HepG2 (cell line): Measurements from ENCODE around the gene P3H2. TPM values are rescaled to one million over a fixed set of nuclear protein-coding genes. Genes with fewer than 3 reads are reported as not detected.

ENCODE experiments used
- FOXP4 ChIP-seq: sonication (generic); formaldehyde crosslinking; IDR thresholded peaks from 2 replicates; pipeline ENCODE4 v1.4.0; 2020; ENCODE audit warnings: missing genetic modification reagents
- NR2F2 ChIP-seq: IDR thresholded peaks from 2 replicates; pipeline ENCODE4 v1.6.1; 2012; ENCODE audit warnings: low read depth, inconsistent platforms, borderline replicate concordance
- PBX3 ChIP-seq: sonication (generic); formaldehyde crosslinking; IDR thresholded peaks from 2 replicates; pipeline ENCODE4 v1.8.1; 2023; ENCODE audit warnings: missing genetic modification reagents, inconsistent platforms, borderline replicate concordance
- PTBP1 ChIP-seq: fragments of 200-400 bp; formaldehyde crosslinking; IDR thresholded peaks from 2 replicates; pipeline ENCODE4 v1.6.1; 2018; ENCODE audit warnings: low read length, low read depth; ENCODE audit not compliant: poor library complexity, severe bottlenecking
- RFXAP ChIP-seq: sonication (generic); formaldehyde crosslinking; IDR thresholded peaks from 2 replicates; pipeline ENCODE4 v1.4.0; 2020; ENCODE audit warnings: missing genetic modification reagents, borderline replicate concordance
- SOX13 ChIP-seq, 3 experiments: fragments of 450-650 bp in 1 of 3; sonication (generic) in 1 of 3; formaldehyde crosslinking in 1 of 3; IDR thresholded peaks in 2 of 3; conservative IDR thresholded peaks in 1 of 3; 2 replicates each; pipeline versions ENCODE4 v1.5.0 to v1.6.1; 2016 to 2020; ENCODE audit warnings: antibody characterized with exemption in 1 of 3, mild to moderate bottlenecking in 1 of 3, missing compliant biosample characterization in 1 of 3, missing genetic modification reagents in 1 of 3, moderate library complexity in 1 of 3
- TBX2 ChIP-seq: sonication (generic); formaldehyde crosslinking; IDR thresholded peaks from 2 replicates; pipeline ENCODE4 v1.5.0; 2020; ENCODE audit warnings: missing genetic modification reagents, mild to moderate bottlenecking, borderline replicate concordance
- ZBTB2 ChIP-seq: sonication (generic); formaldehyde crosslinking; IDR thresholded peaks from 2 replicates; pipeline ENCODE4 v1.8.0; 2022; ENCODE audit warnings: low read depth, missing genetic modification reagents
- ZNF644 ChIP-seq: IDR thresholded peaks from 2 replicates; pipeline ENCODE4 v1.6.1; 2016; ENCODE audit warnings: low read depth
- polyA plus RNA-seq, 8 experiments: library from polyadenylated mRNA; depleted of rRNA in 3 of 8; stranded (reverse) in 7 of 8; unstranded in 1 of 8; fragments of >200 nt; fragmentation: Illumina TruSeq in 4 of 8; extraction: Trizol in 4 of 8; gene quantifications; 2 replicates each; pipeline versions ENCODE4 v1.2.1 to v1.2.3, GENCODE V29; 2011 to 2016; ENCODE audit warnings: low read depth in 4 of 8, missing spikeins in 1 of 8, mixed read lengths in 1 of 8; ENCODE audit not compliant: insufficient read depth in 1 of 8
- total RNA-seq, 5 experiments: library from RNA; depleted of rRNA; stranded (reverse); fragments of >200 nt; fragmentation: Illumina TruSeq; extraction: Trizol; gene quantifications; 2 replicates each; pipeline ENCODE4 v1.2.3, GENCODE V29; 2016; ENCODE audit warnings: low read depth in 1 of 5

The P3H2 gene
- total and polyA plus RNA-seq, 2 of the 13 experiments (the other 11 are each of a cell fraction or from before 2014, with no cell fraction given): not detected

- TF ChIP-seq NR2F2 (peak; percentile 30; the same call in 1 of the 2 replicates), ZBTB2 (CRISPR knock-in tag) (no peak), PBX3 (no peak), SOX13 (IDR thresholded peaks at IDR 0.05) (peak; percentile 50; the same call in 1 of the 2 replicates), SOX13 (CRISPR knock-in tag; conservative IDR thresholded peaks at IDR 0.05 in 1 of 2, IDR thresholded peaks at IDR 0.05 in 1 of 2) (peak in 1 of 2 experiments; percentile 62; a peak in 2 of 4 replicates), RFXAP (CRISPR knock-in tag) (no peak), PTBP1 (no peak), ZNF644 (CRISPR knock-in tag) (0 out of 2 replicates have a peak, but pooled peaks have one; percentile 20), FOXP4 (CRISPR knock-in tag) (0 out of 2 replicates have a peak, but pooled peaks have one; percentile 45), TBX2 (CRISPR knock-in tag) (peak; percentile 64; the same call in 1 of the 2 replicates)
These were observed 179.0 kb downstream of the P3H2 start (continued) for GRCh38 chr3:189941679-189942078.
